HepG2 (cell line): ENCODE results near the gene MAT2A. TPM values are rescaled to one million over a fixed set of nuclear protein-coding genes. Genes with fewer than 3 reads are reported as not detected.

Experiments used
- ATAC-seq: fragments of 200-7000 bp; cut with Tn5 transposase; 3 replicates; pipeline ENCODE4 v1.9.1; 2020; ENCODE audit warnings: mild to moderate bottlenecking, moderate library complexity
- BruUV-seq: library from RNA; stranded (reverse); fragments of 400-500 nt; replicated peaks from 2 replicates; lab custom pipeline; 2021; lab: Mats Ljungman, UMichigan
- CTCF ChIA-PET: fragments of 300-600 bp; formaldehyde crosslinking; extraction: SDS; loops from one replicate; lab custom pipeline; 2021; ENCODE audit warnings: low total read pairs, inconsistent platforms, low intra/inter-chr PET ratio; lab: Yijun Ruan, JAX
- POLR2A ChIA-PET: fragments of 350-600 bp; sonication (Branson Sonifier 250); formaldehyde crosslinking; loops from one replicate; lab custom pipeline; 2020; ENCODE audit warnings: antibody characterized with exemption, inconsistent platforms; lab: Yijun Ruan, JAX
- DNase-seq: peaks from one replicate; pipeline ENCODE4 v3.0.0-alpha.2; 2015; ENCODE audit warnings: low spot score
- FAIRE-seq: peaks from 3 replicates; lab custom pipeline; 2011; peaks lifted over from hg19 to GRCh38; lab: Jason Lieb, UNC
- H2AFZ ChIP-seq: one replicate; pipeline ENCODE4 v1.6.1; 2011; ENCODE audit warnings: low read length, inconsistent platforms
- H3K27ac ChIP-seq: fragments of 300-600 bp; 3 replicates; pipeline ENCODE4 v1.8.0; 2011; ENCODE audit warnings: mixed run types, mild to moderate bottlenecking, mixed read lengths, low read length, inconsistent platforms; ENCODE audit not compliant: insufficient read depth; ENCODE audit errors: extremely low read length
- H3K27me3 ChIP-seq, 2 experiments: fragments of 200-600 bp in 1 of 2; 2 replicates in 1 of 2; 3 replicates in 1 of 2; pipeline versions ENCODE4 v1.6.0 to v1.8.0; 2011; ENCODE audit warnings: low read length in 2 of 2, mild to moderate bottlenecking in 2 of 2, moderate library complexity in 2 of 2, inconsistent platforms in 1 of 2; ENCODE audit not compliant: insufficient read depth in 2 of 2, control insufficient read depth in 1 of 2
- H3K36me3 ChIP-seq, 2 experiments: fragments of 200-600 bp in 1 of 2; replicated peaks in 1 of 2; 2 replicates in 1 of 2; 3 replicates in 1 of 2; pipeline versions ENCODE4 v1.5.1 to v1.8.0; 2011; ENCODE audit warnings: low read length in 2 of 2, inconsistent platforms in 1 of 2; ENCODE audit not compliant: insufficient read depth in 2 of 2, control insufficient read depth in 1 of 2
- H3K4me1 ChIP-seq: 2 replicates; pipeline ENCODE4 v1.5.1; 2012; ENCODE audit warnings: low read length, inconsistent platforms; ENCODE audit not compliant: insufficient read depth
- H3K4me2 ChIP-seq: 2 replicates; pipeline ENCODE4 v1.6.0; 2011; ENCODE audit warnings: low read depth, low read length, inconsistent platforms
- H3K4me3 ChIP-seq, 3 experiments: fragments of 200-600 bp in 1 of 3; sonication (generic), shearing (Covaris generic) in 1 of 3; replicated peaks in 1 of 3; 2 replicates each; pipeline ENCODE4 v1.5.1; 2011 to 2016; ENCODE audit warnings: low read length in 3 of 3, inconsistent platforms in 2 of 3, low read depth in 2 of 3, mild to moderate bottlenecking in 2 of 3, control low read depth in 1 of 3, mixed read lengths in 1 of 3; ENCODE audit not compliant: insufficient read depth in 1 of 3
- H3K79me2 ChIP-seq: one replicate; pipeline ENCODE4 v1.6.1; 2011; ENCODE audit warnings: low read length, inconsistent platforms; ENCODE audit not compliant: insufficient read depth
- H3K9ac ChIP-seq: 2 replicates; pipeline ENCODE4 v1.6.0; 2011; ENCODE audit warnings: mild to moderate bottlenecking, low read depth, low read length, inconsistent platforms; ENCODE audit not compliant: insufficient read depth
- H3K9me3 ChIP-seq: 2 replicates; pipeline ENCODE4 v1.5.1; 2012; ENCODE audit warnings: mild to moderate bottlenecking, low read length
- H4K20me1 ChIP-seq: 2 replicates; pipeline ENCODE4 v1.6.0; 2011; ENCODE audit warnings: inconsistent platforms, mild to moderate bottlenecking, low read length, moderate library complexity; ENCODE audit not compliant: insufficient read depth
- CCDC6 ChIP-seq: sonication (generic); formaldehyde crosslinking; IDR thresholded peaks from 2 replicates; pipeline ENCODE4 v1.8.1; 2022; ENCODE audit warnings: mild to moderate bottlenecking, missing genetic modification reagents, moderate library complexity
- MIER2 ChIP-seq: IDR thresholded peaks from 2 replicates; pipeline ENCODE4 v1.6.1; 2016; ENCODE audit warnings: missing biosample characterization, missing genetic modification reagents
- NFYB ChIP-seq: sonication (generic); formaldehyde crosslinking; IDR thresholded peaks from 2 replicates; pipeline ENCODE4 v1.4.0; 2020; ENCODE audit warnings: missing genetic modification reagents
- NONO ChIP-seq, 2 experiments: fragments of 450-650 bp in 1 of 2; sonication (generic) in 1 of 2; formaldehyde crosslinking in 1 of 2; IDR thresholded peaks in 1 of 2; conservative IDR thresholded peaks in 1 of 2; 2 replicates each; pipeline versions ENCODE4 v1.6.1 to v1.8.0; 2017 to 2022; ENCODE audit warnings: mild to moderate bottlenecking in 1 of 2, missing genetic modification reagents in 1 of 2, moderate library complexity in 1 of 2
- SNRNP70 ChIP-seq: fragments of 200-400 bp; formaldehyde crosslinking; IDR thresholded peaks from 2 replicates; pipeline ENCODE4 v1.6.1; 2017; ENCODE audit warnings: mild to moderate bottlenecking, low read depth, low read length, moderate library complexity
- THAP9 ChIP-seq: sonication (generic); formaldehyde crosslinking; IDR thresholded peaks from 2 replicates; pipeline ENCODE4; 2020; ENCODE audit warnings: missing genetic modification reagents, mild to moderate bottlenecking, borderline replicate concordance
- ZFY ChIP-seq: sonication (generic); formaldehyde crosslinking; IDR thresholded peaks from 2 replicates; pipeline ENCODE4 v1.4.0; 2020; ENCODE audit warnings: missing genetic modification reagents
- ZNF124 ChIP-seq: sonication (generic); formaldehyde crosslinking; IDR thresholded peaks from 2 replicates; pipeline ENCODE4 v1.4.0; 2020; ENCODE audit warnings: missing genetic modification reagents
- ZNF143 ChIP-seq: sonication (generic); formaldehyde crosslinking; IDR thresholded peaks from 2 replicates; pipeline ENCODE4 v1.4.0; 2020; ENCODE audit warnings: missing genetic modification reagents
- ZNF33A ChIP-seq: sonication (generic); formaldehyde crosslinking; IDR thresholded peaks from 2 replicates; pipeline ENCODE4 v1.5.1; 2020; ENCODE audit warnings: missing genetic modification reagents, mild to moderate bottlenecking, moderate library complexity, borderline replicate concordance
- ZNF598 ChIP-seq: sonication (generic); formaldehyde crosslinking; IDR thresholded peaks from 2 replicates; pipeline ENCODE4 v1.5.1; 2020; ENCODE audit warnings: mild to moderate bottlenecking, missing genetic modification reagents, borderline replicate concordance
- WGBS: methylation state at CpG from one replicate; pipeline ENCODE4 v1.1.6; 2017; ENCODE audit warnings: low lambda C conversion rate; 5-methylcytosine and 5-hydroxymethylcytosine counted together
- in situ Hi-C: cut with HindIII; loops from 2 replicates; pipeline ENCODE4 v1.10.0; 2017; ENCODE audit warnings: low pct_unique_long_range_greater_than_20kb; ENCODE audit not compliant: extremely low pct_ligation_motif_present
- intact Hi-C: fragments of 100-400 bp; cut with micrococcal nuclease; formaldehyde crosslinking; loops from one replicate; pipeline ENCODE4 v1.10.0; 2022; ENCODE audit not compliant: unreplicated experiment
- polyA plus RNA-seq, 8 experiments: library from polyadenylated mRNA; depleted of rRNA in 3 of 8; stranded (reverse) in 7 of 8; unstranded in 1 of 8; fragments of >200 nt; fragmentation: Illumina TruSeq in 4 of 8; extraction: Trizol in 4 of 8; gene quantifications; 2 replicates each; pipeline versions ENCODE4 v1.2.1 to v1.2.3, GENCODE V29; 2011 to 2016; ENCODE audit warnings: low read depth in 4 of 8, missing spikeins in 1 of 8, mixed read lengths in 1 of 8; ENCODE audit not compliant: insufficient read depth in 1 of 8
- total RNA-seq, 5 experiments: library from RNA; depleted of rRNA; stranded (reverse); fragments of >200 nt; fragmentation: Illumina TruSeq; extraction: Trizol; gene quantifications; 2 replicates each; pipeline ENCODE4 v1.2.3, GENCODE V29; 2016; ENCODE audit warnings: low read depth in 1 of 5
- TF ChIP-seq, protein P1 (sequence below): sonication (generic); formaldehyde crosslinking; IDR thresholded peaks from 2 replicates; pipeline ENCODE4 v1.5.1; 2020; ENCODE audit warnings: mild to moderate bottlenecking, missing genetic modification reagents, moderate library complexity
- TF ChIP-seq, protein P2 (sequence below): IDR thresholded peaks from 2 replicates; pipeline ENCODE4 v1.6.1; 2016; ENCODE audit warnings: mild to moderate bottlenecking, missing biosample characterization, missing genetic modification reagents

The MAT2A gene
- total and polyA plus RNA-seq, 2 of the 13 experiments (the other 11 are each of a cell fraction or from before 2014, with no cell fraction given), result 155 to 331 TPM

DNA sequence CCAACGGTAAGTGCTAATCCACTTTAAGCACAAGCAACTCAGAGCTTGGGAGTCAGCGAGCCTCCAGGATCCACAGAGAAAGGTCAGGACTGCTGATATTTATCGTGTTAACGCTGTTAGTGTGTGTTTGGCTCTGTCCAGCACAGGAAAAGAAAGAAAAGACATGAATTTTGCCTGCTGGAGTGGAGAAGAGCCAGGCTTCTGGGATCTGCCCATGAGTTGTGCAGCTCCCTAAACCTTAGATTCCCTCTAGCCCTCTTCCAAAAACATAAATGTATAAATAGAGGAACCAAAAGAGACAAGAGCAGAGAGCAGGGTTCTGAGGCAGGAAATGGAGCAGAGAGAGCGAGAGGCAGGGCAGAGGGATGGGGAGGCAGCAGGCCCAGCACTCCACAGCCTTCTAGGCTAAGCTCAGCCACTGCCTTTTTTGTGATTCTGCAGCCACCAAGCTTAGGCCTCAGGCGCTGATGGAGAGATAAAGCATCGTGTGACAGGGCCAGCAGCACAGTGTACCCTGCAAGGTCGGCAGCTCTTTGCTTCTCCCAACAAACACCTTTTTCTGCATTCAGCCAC is 14.5 kb upstream of the MAT2A start (continued):
- TF ChIP-seq, protein P1, sequence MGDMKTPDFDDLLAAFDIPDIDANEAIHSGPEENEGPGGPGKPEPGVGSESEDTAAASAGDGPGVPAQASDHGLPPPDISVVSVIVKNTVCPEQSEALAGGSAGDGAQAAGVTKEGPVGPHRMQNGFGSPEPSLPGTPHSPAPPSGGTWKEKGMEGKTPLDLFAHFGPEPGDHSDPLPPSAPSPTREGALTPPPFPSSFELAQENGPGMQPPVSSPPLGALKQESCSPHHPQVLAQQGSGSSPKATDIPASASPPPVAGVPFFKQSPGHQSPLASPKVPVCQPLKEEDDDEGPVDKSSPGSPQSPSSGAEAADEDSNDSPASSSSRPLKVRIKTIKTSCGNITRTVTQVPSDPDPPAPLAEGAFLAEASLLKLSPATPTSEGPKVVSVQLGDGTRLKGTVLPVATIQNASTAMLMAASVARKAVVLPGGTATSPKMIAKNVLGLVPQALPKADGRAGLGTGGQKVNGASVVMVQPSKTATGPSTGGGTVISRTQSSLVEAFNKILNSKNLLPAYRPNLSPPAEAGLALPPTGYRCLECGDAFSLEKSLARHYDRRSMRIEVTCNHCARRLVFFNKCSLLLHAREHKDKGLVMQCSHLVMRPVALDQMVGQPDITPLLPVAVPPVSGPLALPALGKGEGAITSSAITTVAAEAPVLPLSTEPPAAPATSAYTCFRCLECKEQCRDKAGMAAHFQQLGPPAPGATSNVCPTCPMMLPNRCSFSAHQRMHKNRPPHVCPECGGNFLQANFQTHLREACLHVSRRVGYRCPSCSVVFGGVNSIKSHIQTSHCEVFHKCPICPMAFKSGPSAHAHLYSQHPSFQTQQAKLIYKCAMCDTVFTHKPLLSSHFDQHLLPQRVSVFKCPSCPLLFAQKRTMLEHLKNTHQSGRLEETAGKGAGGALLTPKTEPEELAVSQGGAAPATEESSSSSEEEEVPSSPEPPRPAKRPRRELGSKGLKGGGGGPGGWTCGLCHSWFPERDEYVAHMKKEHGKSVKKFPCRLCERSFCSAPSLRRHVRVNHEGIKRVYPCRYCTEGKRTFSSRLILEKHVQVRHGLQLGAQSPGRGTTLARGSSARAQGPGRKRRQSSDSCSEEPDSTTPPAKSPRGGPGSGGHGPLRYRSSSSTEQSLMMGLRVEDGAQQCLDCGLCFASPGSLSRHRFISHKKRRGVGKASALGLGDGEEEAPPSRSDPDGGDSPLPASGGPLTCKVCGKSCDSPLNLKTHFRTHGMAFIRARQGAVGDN (CRISPR knock-in tag), result peak; percentile 20; the same call in 1 of the 2 replicates
- TF ChIP-seq ZFY (CRISPR knock-in tag), result peak; percentile 54; the same call in 1 of the 2 replicates
- TF ChIP-seq NONO (IDR thresholded peaks at IDR 0.05), result no peak
- TF ChIP-seq NONO (CRISPR knock-in tag; conservative IDR thresholded peaks at IDR 0.05), result no peak
- TF ChIP-seq MIER2, result peak; percentile 64; the same call in 1 of the 2 replicates

DNA sequence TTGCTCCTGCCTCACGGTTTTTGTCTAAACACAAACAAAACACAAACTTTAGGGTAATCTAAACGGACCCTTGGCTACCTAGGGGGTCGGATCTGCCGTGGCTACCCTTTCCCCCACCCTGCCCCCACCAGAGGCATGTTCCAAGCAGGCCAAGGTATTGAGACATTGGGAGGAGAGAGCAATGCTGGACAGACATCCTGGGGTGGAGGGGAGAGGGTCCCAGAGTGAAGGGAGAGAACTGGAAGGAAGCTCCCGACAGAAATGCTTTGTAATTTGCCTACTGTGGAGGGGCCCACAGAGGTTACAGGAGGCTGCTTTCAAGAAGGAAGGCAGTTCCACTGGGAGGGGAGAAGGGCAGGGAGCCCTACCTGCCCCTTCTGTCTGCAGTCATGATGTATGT is 13.9 kb upstream of the MAT2A start:
- Histone ChIP-seq H3K4me1 (peaks cover 29% of the 10 kb centered on the region), H3K4me2 (peak overlapping the region; percentile 51), H3K9ac (no peak overlapping the region), H3K27ac (no peak overlapping the region), H3K4me3 (peak overlapping the region in 1 of 3 experiments; percentile 8; a peak in 1 of 6 replicates), H4K20me1 (no peaks in the 10 kb centered on the region), H3K9me3 (no peaks in the 10 kb centered on the region), H3K79me2 (no peaks in the 10 kb centered on the region), H3K36me3 (no peaks in the 10 kb centered on the region), H2AFZ (no peak overlapping the region), H3K27me3 (peaks cover 2 to 14% of the 10 kb centered on the region in 2 experiments; a peak in 3 of 5 replicates)
- 0% methylated on average over 5 of the region's 5 CpGs for WGBS
- in situ Hi-C loops, result no loop called here
- CTCF ChIA-PET, result no interaction called here
- POLR2A ChIA-PET, result interaction anchor here (1.1 to 3.2 kb wide), 4 partner anchors 14 to 106 kb away, joined by 4 to 51 read pairs (median 10); partner anchors contain the start of genes GGCX, MAT2A and SH2D6
- BruUV-seq, result no TSS peak
- peak; percentile 16; the same call in 2 of the 3 replicates for ATAC-seq
- TF ChIP-seq ZNF598 (CRISPR knock-in tag) (no peak), THAP9 (CRISPR knock-in tag) (0 out of 2 replicates have a peak, but pooled peaks have one; percentile 4), ZNF124 (CRISPR knock-in tag) (no peak), SNRNP70 (no peak), NFYB (CRISPR knock-in tag) (no peak), CCDC6 (no peak), ZNF33A (CRISPR knock-in tag) (no peak), ZNF143 (CRISPR knock-in tag) (no peak)
- TF ChIP-seq, protein P2, sequence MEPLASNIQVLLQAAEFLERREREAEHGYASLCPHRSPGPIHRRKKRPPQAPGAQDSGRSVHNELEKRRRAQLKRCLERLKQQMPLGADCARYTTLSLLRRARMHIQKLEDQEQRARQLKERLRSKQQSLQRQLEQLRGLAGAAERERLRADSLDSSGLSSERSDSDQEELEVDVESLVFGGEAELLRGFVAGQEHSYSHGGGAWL (CRISPR knock-in tag), result no peak
- no peak for FAIRE-seq
- intact Hi-C loops, result no loop called here
- DNase-seq, result no peak
